ENCODE data around the gene CACNA1D.

DNA sequence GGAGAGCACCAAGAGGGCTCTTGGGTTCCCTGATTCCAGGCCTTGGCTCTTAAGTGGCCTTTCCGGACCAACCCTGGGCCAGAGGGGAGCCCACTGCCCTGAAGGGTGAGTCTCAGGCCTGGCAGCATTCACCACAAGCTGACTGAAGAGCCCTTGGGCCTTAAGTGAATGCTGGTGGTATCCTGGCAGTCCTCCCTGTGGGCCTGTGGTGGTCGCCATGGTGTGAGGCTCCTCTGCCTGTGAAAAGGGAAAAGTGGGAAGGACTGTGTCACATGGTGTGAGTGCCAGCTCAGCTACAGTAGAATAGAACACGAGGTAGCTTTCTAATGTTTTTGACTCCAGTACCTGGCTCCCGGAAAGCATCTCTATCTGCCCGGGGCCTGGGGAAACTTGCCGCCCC is 336.5 kb downstream of the CACNA1D start:
- TF ChIP-seq, protein P1, sequence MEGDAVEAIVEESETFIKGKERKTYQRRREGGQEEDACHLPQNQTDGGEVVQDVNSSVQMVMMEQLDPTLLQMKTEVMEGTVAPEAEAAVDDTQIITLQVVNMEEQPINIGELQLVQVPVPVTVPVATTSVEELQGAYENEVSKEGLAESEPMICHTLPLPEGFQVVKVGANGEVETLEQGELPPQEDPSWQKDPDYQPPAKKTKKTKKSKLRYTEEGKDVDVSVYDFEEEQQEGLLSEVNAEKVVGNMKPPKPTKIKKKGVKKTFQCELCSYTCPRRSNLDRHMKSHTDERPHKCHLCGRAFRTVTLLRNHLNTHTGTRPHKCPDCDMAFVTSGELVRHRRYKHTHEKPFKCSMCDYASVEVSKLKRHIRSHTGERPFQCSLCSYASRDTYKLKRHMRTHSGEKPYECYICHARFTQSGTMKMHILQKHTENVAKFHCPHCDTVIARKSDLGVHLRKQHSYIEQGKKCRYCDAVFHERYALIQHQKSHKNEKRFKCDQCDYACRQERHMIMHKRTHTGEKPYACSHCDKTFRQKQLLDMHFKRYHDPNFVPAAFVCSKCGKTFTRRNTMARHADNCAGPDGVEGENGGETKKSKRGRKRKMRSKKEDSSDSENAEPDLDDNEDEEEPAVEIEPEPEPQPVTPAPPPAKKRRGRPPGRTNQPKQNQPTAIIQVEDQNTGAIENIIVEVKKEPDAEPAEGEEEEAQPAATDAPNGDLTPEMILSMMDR (IDR thresholded peaks at IDR 0.05; ENCODE audit: poor library complexity), result no peak
- no peak for TF ChIP-seq EZH2 (IDR thresholded peaks at IDR 0.05; ENCODE audit: borderline replicate concordance)
